Measurements from ENCODE around the gene KRT27. TPM values are rescaled to one million over a fixed set of nuclear protein-coding genes. Genes with fewer than 3 reads are reported as not detected.

Gene KRT27, protein sequence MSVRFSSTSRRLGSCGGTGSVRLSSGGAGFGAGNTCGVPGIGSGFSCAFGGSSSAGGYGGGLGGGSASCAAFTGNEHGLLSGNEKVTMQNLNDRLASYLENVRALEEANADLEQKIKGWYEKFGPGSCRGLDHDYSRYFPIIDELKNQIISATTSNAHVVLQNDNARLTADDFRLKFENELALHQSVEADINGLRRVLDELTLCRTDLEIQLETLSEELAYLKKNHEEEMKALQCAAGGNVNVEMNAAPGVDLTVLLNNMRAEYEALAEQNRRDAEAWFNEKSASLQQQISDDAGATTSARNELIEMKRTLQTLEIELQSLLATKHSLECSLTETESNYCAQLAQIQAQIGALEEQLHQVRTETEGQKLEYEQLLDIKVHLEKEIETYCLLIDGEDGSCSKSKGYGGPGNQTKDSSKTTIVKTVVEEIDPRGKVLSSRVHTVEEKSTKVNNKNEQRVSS
- not detected for total RNA-seq

DNA sequence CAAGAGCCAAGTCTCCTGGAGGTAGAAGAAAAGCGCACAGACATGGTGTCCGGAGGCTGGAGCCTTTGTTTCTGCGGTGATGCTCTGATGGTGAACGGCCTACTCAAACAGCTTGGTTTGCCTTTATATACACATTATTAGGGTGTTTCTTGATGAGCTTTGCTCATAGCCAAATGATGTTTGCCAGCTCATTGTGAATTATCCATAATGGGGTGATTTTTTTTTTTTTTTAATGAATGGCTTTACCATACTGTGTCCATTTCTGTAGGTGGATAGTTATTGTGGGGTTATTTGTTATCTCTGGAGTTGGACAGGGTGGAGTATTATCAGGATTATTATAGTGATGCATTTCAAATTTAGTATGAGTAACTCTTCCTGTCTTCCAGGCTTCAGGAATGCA is at the start of gene KRT27:
TSS of gene KRT27 (minus strand) at position 101 of the 400 bp plus-strand sequence. CDS start at position 44, 57 bp downstream.
- no peaks in the 10 kb centered on the region for H3K9me3 ChIP-seq

DNA sequence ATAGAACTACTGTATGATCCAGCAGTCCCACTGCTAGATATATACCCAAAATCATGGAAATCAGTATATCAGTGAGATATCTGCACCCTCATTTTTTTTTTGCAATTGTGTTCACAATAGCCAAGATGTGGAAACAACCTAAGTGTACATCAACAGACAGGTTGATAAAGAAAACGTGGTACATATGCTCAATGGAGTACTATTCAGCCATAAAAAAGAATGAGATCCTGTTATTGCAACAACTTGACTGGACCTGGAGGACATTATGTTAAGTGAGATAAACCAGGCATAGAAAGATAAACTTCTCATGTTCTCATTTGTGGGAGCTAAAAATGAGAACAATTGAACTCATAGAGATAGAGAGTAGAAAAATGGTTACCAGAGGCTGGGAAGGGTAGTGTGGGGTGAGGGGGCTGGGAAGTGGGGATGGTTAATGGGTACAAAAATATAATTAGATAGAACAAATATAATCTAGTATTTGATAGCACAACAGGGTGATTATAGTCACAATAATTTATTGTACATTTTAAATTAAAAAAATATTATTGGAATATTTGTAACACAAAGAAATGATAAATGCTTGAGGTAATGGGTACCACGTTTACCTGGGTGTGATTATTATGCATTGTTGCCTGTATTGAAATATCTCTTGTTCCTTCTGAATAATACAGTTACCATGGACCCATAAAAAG is 47.9 kb upstream of the KRT27 start:
- no peak for ATAC-seq
- DNase-seq = no peak
- Histone ChIP-seq H3K36me3 (replicated peaks in 1 of 2; ENCODE audit: insufficient read depth in 1 of 2, low read depth in 2 of 2) (no peaks in the 10 kb centered on the region), H3K27me3 (no peaks in the 10 kb centered on the region), H3K4me3 (no peak overlapping the region), H3K27ac (no peak overlapping the region), H3K9me3 (no peaks in the 10 kb centered on the region), H3K4me1 (no peaks in the 10 kb centered on the region)
- 85 to 86% methylated on average over 2 of the region's 2 CpGs for WGBS, 2 donors
- intact Hi-C loops (cut with DNase I) = no loop called here
- no peak for TF ChIP-seq CTCF (IDR thresholded peaks at IDR 0.05)
- TF ChIP-seq POLR2A (IDR thresholded peaks at IDR 0.05) = no peak

More for the DNA sequence above, at the start of gene KRT27:
- no peaks in the 10 kb centered on the region for H3K36me3 ChIP-seq (replicated peaks in 1 of 2; ENCODE audit: insufficient read depth in 1 of 2, low read depth in 2 of 2)
- WGBS, 2 donors = 81 to 85% methylated on average over 4 of the region's 4 CpGs
- ATAC-seq (no peak), DNase-seq (no peak)
- H3K4me1 ChIP-seq = no peaks in the 10 kb centered on the region
- peaks cover 0 to 5% of the 10 kb centered on the region in 2 donors for H3K27me3 ChIP-seq
- no peak for TF ChIP-seq POLR2A (IDR thresholded peaks at IDR 0.05)
- TF ChIP-seq CTCF (IDR thresholded peaks at IDR 0.05) = no peak
- intact Hi-C loops (cut with DNase I) = no loop called here
- no peak within 1 kb of the TSS for H3K27ac ChIP-seq
- no peak within 1 kb of the TSS for H3K4me3 ChIP-seq

DNA sequence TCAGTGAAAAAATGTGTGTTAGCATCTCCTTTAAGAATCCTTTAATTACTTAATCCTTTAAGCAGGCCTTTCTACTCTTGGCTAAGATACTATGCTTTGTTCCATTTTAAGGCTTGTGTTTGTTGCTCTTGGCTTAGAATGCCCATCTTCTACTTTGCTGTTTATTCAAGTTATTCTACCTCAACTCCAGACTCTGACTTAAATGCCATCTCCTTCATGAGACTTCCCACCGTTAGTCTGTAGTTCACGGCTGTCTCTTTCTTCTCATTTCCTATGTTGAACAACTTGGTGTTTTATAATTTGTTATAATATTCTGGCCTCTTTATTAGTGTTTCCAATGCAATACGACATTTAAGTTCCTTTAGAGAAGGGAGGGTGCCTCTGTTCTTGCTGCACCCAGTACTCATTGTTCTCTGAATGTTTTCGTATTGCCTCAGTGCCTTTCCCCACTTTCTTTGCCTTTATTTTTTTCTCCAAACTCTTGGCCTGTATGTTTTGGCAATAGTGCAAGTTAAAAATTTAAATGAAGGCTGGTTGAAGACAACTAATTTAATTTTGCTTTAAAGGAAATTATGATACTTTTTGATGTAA is 46.2 kb upstream of the KRT27 start:
- 83 to 88% methylated on average over 4 of the region's 4 CpGs for WGBS, 2 donors
- H3K36me3 ChIP-seq (replicated peaks in 1 of 2; ENCODE audit: insufficient read depth in 1 of 2, low read depth in 2 of 2) = no peaks in the 10 kb centered on the region
- no peaks in the 10 kb centered on the region for H3K27me3 ChIP-seq
- H3K27ac ChIP-seq = no peak overlapping the region
- H3K4me1 ChIP-seq = no peaks in the 10 kb centered on the region
- ATAC-seq (no peak), DNase-seq (no peak)
- TF ChIP-seq CTCF (IDR thresholded peaks at IDR 0.05) = no peak
- H3K4me3 ChIP-seq = no peak overlapping the region
- intact Hi-C loops (cut with DNase I) = no loop called here
- H3K9me3 ChIP-seq = no peaks in the 10 kb centered on the region

DNA sequence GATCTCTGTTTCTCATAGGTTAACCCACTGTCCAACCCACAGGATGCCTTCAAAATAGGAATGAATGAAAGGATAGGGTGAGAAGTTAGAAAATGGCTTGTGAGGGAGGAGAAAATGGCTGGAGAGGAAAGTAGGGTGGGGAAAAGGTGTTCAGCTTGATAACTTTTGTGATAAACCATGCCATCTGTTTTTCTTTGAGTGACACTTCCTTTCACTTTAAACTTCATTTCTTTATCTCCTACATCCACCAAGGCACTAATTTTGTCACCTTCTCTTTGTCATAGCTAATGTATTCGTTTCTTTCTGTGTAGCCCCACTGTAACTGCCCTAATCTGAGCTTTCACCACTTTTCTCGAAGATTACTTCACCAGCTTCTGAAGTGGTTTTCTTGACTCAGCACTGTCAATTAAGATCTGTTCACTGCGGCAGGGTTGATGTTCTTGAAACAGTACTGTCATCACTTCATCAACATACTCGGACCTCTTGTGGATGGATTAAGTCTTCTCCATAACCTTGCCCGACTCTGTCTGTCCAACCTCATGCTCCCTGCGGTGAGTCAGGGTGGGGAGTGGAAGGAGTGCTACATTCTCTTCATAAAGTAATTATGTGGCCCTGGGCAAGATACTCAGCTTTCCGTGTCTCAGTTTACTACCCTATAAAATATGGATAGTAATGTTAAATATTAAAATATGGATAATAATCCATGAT is 45.5 kb upstream of the KRT27 start:
- Histone ChIP-seq H3K4me3 (no peak overlapping the region), H3K9me3 (no peaks in the 10 kb centered on the region), H3K27me3 (no peaks in the 10 kb centered on the region), H3K36me3 (replicated peaks in 1 of 2; ENCODE audit: insufficient read depth in 1 of 2, low read depth in 2 of 2) (no peaks in the 10 kb centered on the region), H3K4me1 (no peaks in the 10 kb centered on the region), H3K27ac (no peak overlapping the region)
- ATAC-seq (no peak), DNase-seq (no peak)
- intact Hi-C loops (cut with DNase I) = no loop called here
- WGBS, 2 donors = 76 to 80% methylated on average over 7 of the region's 7 CpGs
- TF ChIP-seq CTCF (IDR thresholded peaks at IDR 0.05) (no peak), POLR2A (IDR thresholded peaks at IDR 0.05) (no peak)

All from body of pancreas (tissue), 4 donors.